GM10248 (cell line): ENCODE data around the gene ARSB.
"Not testable (repeated sequence)": the region's sequence is repeated elsewhere in the genome, so short reads cannot be mapped to it uniquely, and the experiment has no call there.

Source experiments
- CTCF ChIA-PET: fragments of 300-600 bp; sonication (Branson Sonifier 250); formaldehyde crosslinking; extraction: SDS; loops from one replicate; lab custom pipeline; 2021; ENCODE audit warnings: antibody characterized with exemption; lab: Yijun Ruan, JAX
- POLR2A ChIA-PET: fragments of 350-650 bp; sonication (Branson Sonifier 250); formaldehyde crosslinking; extraction: SDS; loops from one replicate; lab custom pipeline; 2020; ENCODE audit warnings: antibody characterized with exemption; lab: Yijun Ruan, JAX
- DNase-seq: peaks from one replicate; pipeline ENCODE4 v3.0.0; 2012; ENCODE audit errors: extremely low spot score
- TF ChIP-seq, protein P1 (sequence below): IDR thresholded peaks from 2 replicates; pipeline ENCODE4 v1.5.1; 2012; ENCODE audit warnings: mild to moderate bottlenecking, low read depth; ENCODE audit errors: extremely low read depth, missing control alignments, control extremely low read depth

The ARSB gene

DNA sequence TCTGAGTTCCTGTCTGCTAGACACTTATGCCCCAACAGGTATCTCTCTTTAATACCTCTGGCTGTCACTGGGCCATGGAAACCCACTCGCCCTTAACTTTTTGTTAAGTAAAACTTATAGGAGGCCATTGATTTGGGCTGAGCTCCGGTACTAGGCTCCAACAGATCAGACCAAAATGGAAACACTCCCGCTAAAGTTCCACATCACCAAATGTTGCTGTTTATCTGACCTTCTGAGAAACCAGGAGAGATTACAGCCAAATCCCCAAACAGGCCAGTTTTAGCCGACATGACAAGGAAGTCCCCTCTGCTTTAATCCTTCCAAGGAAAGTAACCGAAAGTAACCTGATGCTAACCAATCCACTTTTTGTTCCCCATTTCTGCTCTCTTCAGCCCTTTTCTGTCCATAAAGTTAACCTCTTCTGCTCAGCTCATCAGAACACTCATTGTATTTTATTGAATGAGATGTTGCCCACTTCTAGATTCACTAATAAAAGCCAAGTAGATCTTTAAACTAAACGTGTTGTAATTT is 221.4 kb downstream of the ARSB start:
- no peak for DNase-seq

DNA sequence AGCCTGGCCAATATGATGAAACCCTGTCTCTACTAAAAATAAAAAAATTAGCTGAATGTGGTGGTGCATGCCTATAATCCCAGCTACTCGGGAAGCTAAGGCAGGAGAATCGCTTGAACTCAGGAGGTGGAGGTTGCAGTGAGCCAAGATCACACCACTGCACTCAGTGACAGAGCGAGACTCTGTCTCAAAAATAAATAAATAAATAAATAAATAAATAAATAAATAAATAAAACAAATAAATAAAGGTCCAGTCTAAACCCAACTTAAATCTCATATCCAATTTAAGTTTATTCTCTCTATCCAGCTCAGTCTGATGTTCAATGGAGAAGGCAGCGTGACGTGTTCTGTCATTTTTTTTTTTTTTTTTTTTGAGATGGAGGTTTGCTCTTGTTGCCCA is 222.4 kb downstream of the ARSB start:
- CTCF ChIA-PET, DNase-seq, POLR2A ChIA-PET: not testable (repeated sequence)

More for the DNA sequence above, 221.4 kb downstream of the ARSB start:
- TF ChIP-seq, protein P1, sequence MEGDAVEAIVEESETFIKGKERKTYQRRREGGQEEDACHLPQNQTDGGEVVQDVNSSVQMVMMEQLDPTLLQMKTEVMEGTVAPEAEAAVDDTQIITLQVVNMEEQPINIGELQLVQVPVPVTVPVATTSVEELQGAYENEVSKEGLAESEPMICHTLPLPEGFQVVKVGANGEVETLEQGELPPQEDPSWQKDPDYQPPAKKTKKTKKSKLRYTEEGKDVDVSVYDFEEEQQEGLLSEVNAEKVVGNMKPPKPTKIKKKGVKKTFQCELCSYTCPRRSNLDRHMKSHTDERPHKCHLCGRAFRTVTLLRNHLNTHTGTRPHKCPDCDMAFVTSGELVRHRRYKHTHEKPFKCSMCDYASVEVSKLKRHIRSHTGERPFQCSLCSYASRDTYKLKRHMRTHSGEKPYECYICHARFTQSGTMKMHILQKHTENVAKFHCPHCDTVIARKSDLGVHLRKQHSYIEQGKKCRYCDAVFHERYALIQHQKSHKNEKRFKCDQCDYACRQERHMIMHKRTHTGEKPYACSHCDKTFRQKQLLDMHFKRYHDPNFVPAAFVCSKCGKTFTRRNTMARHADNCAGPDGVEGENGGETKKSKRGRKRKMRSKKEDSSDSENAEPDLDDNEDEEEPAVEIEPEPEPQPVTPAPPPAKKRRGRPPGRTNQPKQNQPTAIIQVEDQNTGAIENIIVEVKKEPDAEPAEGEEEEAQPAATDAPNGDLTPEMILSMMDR: no peak
- CTCF ChIA-PET: interaction anchor here (1.1 to 3.2 kb wide), 5 partner anchors 8 to 62 kb away, joined by 3 to 12 read pairs (median 4); no protein-coding TSS in a partner anchor
- POLR2A ChIA-PET: no interaction called here

DNA sequence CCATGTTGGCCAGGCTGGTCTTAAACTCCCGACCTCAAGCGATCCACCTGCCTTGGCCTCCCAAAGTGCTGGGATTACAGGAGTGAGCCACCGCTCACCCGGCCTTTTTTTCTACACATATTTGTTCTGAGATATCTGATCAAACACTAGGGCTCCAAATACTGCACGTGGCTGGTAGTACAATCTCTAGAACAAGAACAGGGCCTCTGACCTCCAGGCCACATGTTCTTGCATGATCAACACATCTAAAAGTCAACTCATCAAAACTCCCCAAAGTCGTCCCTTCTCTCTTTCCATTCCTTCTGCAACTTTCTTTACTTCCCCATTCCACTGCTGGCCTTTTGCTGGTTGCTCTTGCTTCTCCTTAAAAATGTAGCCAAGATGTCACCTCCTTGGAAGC is 223.3 kb downstream of the ARSB start:
- TF ChIP-seq, protein P1: no peak
- ChIA-PET POLR2A (no interaction called here), CTCF (interaction anchor here (1.0 kb wide), 1 partner anchor 43 kb away, joined by 4 read pairs; no protein-coding TSS in a partner anchor)
- no peak for DNase-seq

DNA sequence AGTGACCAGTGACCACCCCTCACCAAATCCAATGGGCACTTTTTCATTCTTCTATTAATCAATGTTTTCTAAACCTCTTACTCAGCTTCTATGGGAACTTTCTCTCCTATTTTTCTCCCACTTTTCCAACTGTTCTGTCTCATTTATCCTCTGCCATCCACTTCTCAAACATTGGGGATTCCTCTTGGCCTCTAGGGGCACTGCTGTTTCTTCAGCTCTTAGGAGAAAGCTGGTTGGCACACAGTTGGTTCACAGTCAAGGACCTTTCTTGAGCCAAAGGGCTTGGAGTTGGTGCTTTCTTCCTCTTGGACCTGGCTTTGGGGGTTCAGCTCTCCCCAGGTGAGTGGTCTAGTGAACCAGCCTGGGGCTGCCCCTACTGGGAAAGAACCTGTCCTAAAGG is 224.3 kb downstream of the ARSB start:
- ChIA-PET POLR2A (interaction anchor here (0.5 kb wide), 1 partner anchor 32 kb away, joined by 3 read pairs; no protein-coding TSS in a partner anchor), CTCF (interaction anchor here (0.7 to 2.1 kb wide), 19 partner anchors 10 to 223 kb away, joined by 3 to 15 read pairs (median 3); no protein-coding TSS in a partner anchor)
- no peak for DNase-seq
- TF ChIP-seq, protein P1: peak; percentile 25

DNA sequence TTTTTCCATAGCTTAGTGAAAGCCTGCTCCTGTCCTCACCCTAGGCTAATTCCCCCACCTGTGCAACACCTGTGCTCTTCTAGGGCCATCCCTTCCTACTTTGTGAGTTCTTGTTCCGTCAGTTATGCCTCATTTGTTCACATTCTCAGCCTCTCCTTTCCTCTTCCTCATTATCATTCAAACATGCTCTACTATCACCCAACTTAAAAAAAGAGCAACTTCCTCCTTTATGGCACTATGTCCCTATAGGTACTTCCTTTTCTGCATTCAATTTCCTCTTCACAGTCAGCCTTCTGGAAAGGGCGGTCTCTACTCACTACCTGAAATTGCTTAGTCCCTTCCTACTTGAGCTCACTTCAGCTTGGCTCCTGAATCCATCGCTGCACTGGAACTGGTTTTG is 224.7 kb downstream of the ARSB start:
- CTCF ChIA-PET: interaction anchor here (0.9 to 2.1 kb wide), 18 partner anchors 10 to 223 kb away, joined by 3 to 15 read pairs (median 4); no protein-coding TSS in a partner anchor
- DNase-seq: no peak
- POLR2A ChIA-PET: no interaction called here
- TF ChIP-seq, protein P1: no peak

DNA sequence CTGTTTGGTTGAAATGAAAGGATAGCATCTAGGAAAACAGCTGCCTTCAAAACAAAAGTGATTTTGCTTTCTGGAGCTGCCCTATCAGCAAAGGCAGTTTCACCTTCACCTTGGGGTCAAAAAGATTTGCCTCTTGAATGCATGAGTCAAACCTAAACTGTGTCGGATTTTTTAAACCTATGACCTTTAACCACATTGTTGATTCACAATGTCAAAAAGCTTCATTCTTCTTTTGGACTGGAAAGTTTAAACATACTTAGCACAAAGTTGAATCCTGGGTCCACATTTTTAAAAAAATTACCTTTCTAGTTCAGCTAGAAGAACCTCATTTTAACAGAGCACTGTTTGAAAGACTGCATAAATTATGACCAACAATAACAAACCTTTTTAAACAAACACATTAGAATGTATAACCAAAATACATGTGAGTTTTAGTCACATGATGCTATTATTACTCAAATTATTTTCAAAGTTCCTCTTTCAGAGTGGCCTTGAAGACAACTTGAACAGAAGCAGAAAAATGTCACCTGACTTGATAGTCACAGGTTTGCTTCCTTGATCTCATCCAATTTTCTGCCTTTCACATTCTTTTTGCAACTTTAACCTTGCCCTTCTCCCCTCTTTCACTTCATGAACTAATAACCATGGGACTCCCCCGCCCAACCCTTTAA is 226.8 kb downstream of the ARSB start:
- ChIA-PET POLR2A (no interaction called here), CTCF (interaction anchor here (1.0 to 2.7 kb wide), 4 partner anchors 11 to 141 kb away, joined by 3 to 11 read pairs (median 6); no protein-coding TSS in a partner anchor)
- DNase-seq: peak; percentile 68
- TF ChIP-seq, protein P1: no peak
